A673 (cell line): ENCODE measurements around the gene TTLL10.

Experiments used
- EZH2 ChIP-seq: fragments of 200-600 bp; sonication (generic); IDR thresholded peaks from 2 replicates; pipeline ENCODE4 v1.6.1; 2017; ENCODE audit warnings: borderline replicate concordance, low read depth, mild to moderate bottlenecking, mixed read lengths, antibody characterized with exemption, low read length; ENCODE audit not compliant: poor library complexity, severe bottlenecking
- TF ChIP-seq, protein P1 (sequence below): fragments of 300-800, 200-600 bp; sonication (generic); conservative IDR thresholded peaks from 2 replicates; pipeline ENCODE4 v1.5.1; 2017; ENCODE audit warnings: low read depth, mild to moderate bottlenecking, antibody characterized with exemption, low read length, moderate library complexity, mixed read lengths

DNA sequence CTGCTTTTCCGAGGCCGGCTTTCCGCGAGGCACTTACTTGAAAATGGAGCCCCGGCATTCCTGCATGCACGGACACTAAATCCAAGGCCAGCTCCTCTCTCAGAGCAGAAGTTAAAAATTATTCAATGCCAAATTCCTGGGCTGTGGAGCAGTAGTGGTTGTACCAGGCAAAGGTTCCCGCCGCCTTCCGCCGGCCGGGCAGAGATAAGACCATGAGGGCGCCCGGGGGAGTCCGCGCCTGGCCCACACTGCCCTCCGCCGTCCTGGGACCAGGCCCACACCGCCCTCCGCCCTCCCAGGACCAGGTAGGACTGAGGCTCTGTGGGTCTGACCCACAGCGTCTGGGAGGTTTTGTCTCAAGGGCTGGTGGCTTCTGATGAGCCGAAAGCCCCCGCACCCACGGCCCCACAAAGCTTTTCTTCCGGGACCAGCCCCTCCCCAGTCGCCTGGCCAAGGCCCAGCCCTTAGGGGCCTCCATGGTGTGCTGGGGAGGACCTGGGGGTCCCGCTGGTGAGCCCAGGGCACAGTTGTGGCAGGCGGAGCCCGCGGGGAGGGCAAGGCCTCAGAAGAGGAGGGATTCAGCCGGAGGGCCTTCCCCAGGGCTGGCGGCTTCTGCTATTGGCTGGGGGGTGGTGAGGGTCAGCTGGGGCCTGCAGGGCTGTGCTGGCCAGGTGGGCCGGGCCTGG lies 45.1 kb upstream of the TTLL10 start:
- TF ChIP-seq, protein P1, sequence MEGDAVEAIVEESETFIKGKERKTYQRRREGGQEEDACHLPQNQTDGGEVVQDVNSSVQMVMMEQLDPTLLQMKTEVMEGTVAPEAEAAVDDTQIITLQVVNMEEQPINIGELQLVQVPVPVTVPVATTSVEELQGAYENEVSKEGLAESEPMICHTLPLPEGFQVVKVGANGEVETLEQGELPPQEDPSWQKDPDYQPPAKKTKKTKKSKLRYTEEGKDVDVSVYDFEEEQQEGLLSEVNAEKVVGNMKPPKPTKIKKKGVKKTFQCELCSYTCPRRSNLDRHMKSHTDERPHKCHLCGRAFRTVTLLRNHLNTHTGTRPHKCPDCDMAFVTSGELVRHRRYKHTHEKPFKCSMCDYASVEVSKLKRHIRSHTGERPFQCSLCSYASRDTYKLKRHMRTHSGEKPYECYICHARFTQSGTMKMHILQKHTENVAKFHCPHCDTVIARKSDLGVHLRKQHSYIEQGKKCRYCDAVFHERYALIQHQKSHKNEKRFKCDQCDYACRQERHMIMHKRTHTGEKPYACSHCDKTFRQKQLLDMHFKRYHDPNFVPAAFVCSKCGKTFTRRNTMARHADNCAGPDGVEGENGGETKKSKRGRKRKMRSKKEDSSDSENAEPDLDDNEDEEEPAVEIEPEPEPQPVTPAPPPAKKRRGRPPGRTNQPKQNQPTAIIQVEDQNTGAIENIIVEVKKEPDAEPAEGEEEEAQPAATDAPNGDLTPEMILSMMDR = no peak
- TF ChIP-seq EZH2 = no peak
